K562 (cell line): Measurements from ENCODE around the gene MRPL54. TPM values are rescaled to one million over a fixed set of nuclear protein-coding genes. Genes with fewer than 3 reads are reported as not detected.

Experiments used
- CHD7 ChIP-seq: fragments of 200-600 bp; sonication (generic); IDR thresholded peaks from one replicate; pipeline ENCODE4 v1.6.1; 2012; ENCODE audit warnings: mild to moderate bottlenecking, low read depth, low read length, inconsistent platforms
- DNMT1 ChIP-seq: fragments of 450-650 bp; IDR thresholded peaks from 2 replicates; pipeline ENCODE4 v1.6.1; 2016; ENCODE audit warnings: antibody characterized with exemption, mild to moderate bottlenecking
- ETS1 ChIP-seq: conservative IDR thresholded peaks from 2 replicates; pipeline ENCODE4 v1.6.1; 2011; ENCODE audit warnings: low read depth, mild to moderate bottlenecking, low read length; ENCODE audit not compliant: control insufficient read depth
- HDAC6 ChIP-seq: IDR thresholded peaks from 2 replicates; pipeline ENCODE4 v1.6.1; 2012; ENCODE audit warnings: low read depth, mild to moderate bottlenecking, control low read depth, inconsistent platforms, low read length, moderate library complexity
- NCOA1 ChIP-seq: fragments of 450-650 bp; IDR thresholded peaks from 2 replicates; pipeline ENCODE4 v1.6.1; 2016; ENCODE audit warnings: low read depth
- NKRF ChIP-seq: fragments of 450-650 bp; IDR thresholded peaks from 2 replicates; pipeline ENCODE4 v1.6.1; 2016; ENCODE audit warnings: borderline replicate concordance
- SIRT6 ChIP-seq: IDR thresholded peaks from one replicate; pipeline ENCODE4 v1.6.1; 2012; ENCODE audit warnings: low read depth, mild to moderate bottlenecking, control low read depth, inconsistent platforms, low read length, moderate library complexity
- TBL1XR1 ChIP-seq, 2 experiments: IDR thresholded peaks; 2 replicates each; pipeline ENCODE4 v1.6.1; 2012; ENCODE audit warnings: improper control_type of control experiment in 2 of 2, low read length in 2 of 2, mild to moderate bottlenecking in 1 of 2
- TOE1 ChIP-seq, 2 experiments: fragments of 450-650 bp in 1 of 2; sonication (generic) in 1 of 2; formaldehyde crosslinking in 1 of 2; IDR thresholded peaks; 2 replicates each; pipeline versions ENCODE4 v1.7.1 to v1.8.0; 2016 to 2022; ENCODE audit warnings: borderline replicate concordance in 2 of 2, mild to moderate bottlenecking in 2 of 2, antibody characterized with exemption in 1 of 2, inconsistent platforms in 1 of 2, low read depth in 1 of 2, missing genetic modification reagents in 1 of 2, moderate library complexity in 1 of 2
- ZNF655 ChIP-seq: fragments of 250-450 bp; sonication (Bioruptor Pico); IDR thresholded peaks from 2 replicates; pipeline ENCODE4 v1.5.0; 2021
- polyA plus RNA-seq, 8 experiments: library from polyadenylated mRNA; depleted of rRNA in 4 of 8; stranded (reverse) in 5 of 8; unstranded in 3 of 8; fragments of >200 nt; fragmentation: Nextera tagmentation in 2 of 8; fragmentation: Illumina TruSeq in 1 of 8; extraction: Ambion mirVana in 2 of 8; extraction: Trizol in 1 of 8; gene quantifications; 2 replicates each; pipeline versions ENCODE4 v1.2.1 to v1.2.3, GENCODE V29; 2011 to 2014; ENCODE audit warnings: inconsistent platforms in 1 of 8, missing spikeins in 1 of 8
- total RNA-seq, 7 experiments: library from RNA; depleted of rRNA in 6 of 7; stranded (reverse); fragments of >200 nt in 6 of 7; fragmentation: Illumina TruSeq in 2 of 7; extraction: Trizol in 2 of 7; gene quantifications; 2 replicates each; pipeline versions ENCODE4 v1.2.1 to v1.2.3, GENCODE V29; 2011 to 2021; ENCODE audit warnings: low replicate concordance in 1 of 7

Gene MRPL54
- total and polyA plus RNA-seq, 9 of the 15 experiments (the other 6 are each of a cell fraction or from before 2014, with no cell fraction given), result 3.5 to 120 (median 56.9) TPM

- no peak for TF ChIP-seq CHD7
- no peak for TF ChIP-seq HDAC6
- no peak for TF ChIP-seq ZNF655
- TF ChIP-seq TOE1 (IDR thresholded peaks at IDR 0.05; ENCODE audit: borderline replicate concordance), result peak; percentile 61
- TF ChIP-seq TOE1 (CRISPR knock-in tag; IDR thresholded peaks at IDR 0.05; ENCODE audit: borderline replicate concordance, low read depth), result no peak
- TF ChIP-seq NKRF, result peak; percentile 83
- TF ChIP-seq SIRT6, result no peak
- TF ChIP-seq ETS1, result peak; percentile 96
- no peak; a peak in 1 of 4 replicates for TF ChIP-seq TBL1XR1 (IDR thresholded peaks at IDR 0.05; ENCODE audit: low read length in 2 of 2)
- peak; percentile 97 for TF ChIP-seq NCOA1
- 0 out of 2 replicates have a peak, but pooled peaks have one; percentile 71 for TF ChIP-seq DNMT1
These were observed 926 bp upstream of the MRPL54 start, which contains the start of gene APBA3 (continued) for GRCh38 chr19:3761382-3762129.
